HG02981 (cell line): ENCODE results near the gene ZDHHC3.
A peak's percentile ranks its signal among the peaks of the same experiment; 100 is the strongest.

Experiments used
- ATAC-seq: cut with Tn5 transposase; IDR thresholded peaks from one replicate; pipeline ENCODE4 v1.9.1; 2021; ENCODE audit warnings: mild to moderate bottlenecking, moderate library complexity; ENCODE audit not compliant: unreplicated experiment

The ZDHHC3 gene

GRCh38 chr3:44976002-44976815 is at the start of gene ZDHHC3, which contains the start of gene EXOSC7:
Gene ZDHHC3 (minus strand): TSS chr3:44976174. CDS start chr3:44959436, 16,738 bp downstream.
Gene EXOSC7 (plus strand): TSS chr3:44976244. CDS start chr3:44976278, 34 bp downstream.
- ATAC-seq = peak; percentile 65

- no peak for ATAC-seq
Observed at GRCh38 chr3:45024542-45025255, 48.7 kb upstream of the ZDHHC3 start.

- no peak for ATAC-seq
Observed at GRCh38 chr3:45023675-45024074, 47.7 kb upstream of the ZDHHC3 start.

- no peak for ATAC-seq
Observed at GRCh38 chr3:45021524-45022297, 45.7 kb upstream of the ZDHHC3 start.

- ATAC-seq = no peak
Observed at GRCh38 chr3:45020534-45020933, 44.6 kb upstream of the ZDHHC3 start.

GRCh38 chr3:45017821-45018220 is 41.8 kb upstream of the ZDHHC3 start:
- ATAC-seq = no peak

- no peak for ATAC-seq
Observed at GRCh38 chr3:45016916-45017315, 40.9 kb upstream of the ZDHHC3 start.

- ATAC-seq = no peak
Observed at GRCh38 chr3:45012577-45012976, 36.6 kb upstream of the ZDHHC3 start.

GRCh38 chr3:45011756-45012508 is 36.0 kb upstream of the ZDHHC3 start:
- no peak for ATAC-seq

- ATAC-seq = no peak
Observed at GRCh38 chr3:45010811-45011333, 34.9 kb upstream of the ZDHHC3 start.

GRCh38 chr3:45009868-45010267 is 33.9 kb upstream of the ZDHHC3 start:
- ATAC-seq = no peak

- ATAC-seq = no peak
Observed at GRCh38 chr3:45008117-45008516, 32.1 kb upstream of the ZDHHC3 start.

GRCh38 chr3:45007091-45007490 is 31.1 kb upstream of the ZDHHC3 start:
- ATAC-seq = no peak

- ATAC-seq = no peak
Observed at GRCh38 chr3:45003859-45004258, 27.9 kb upstream of the ZDHHC3 start.

- no peak for ATAC-seq
Observed at GRCh38 chr3:45003406-45003805, 27.4 kb upstream of the ZDHHC3 start.

GRCh38 chr3:45002720-45003119 is 26.7 kb upstream of the ZDHHC3 start:
- ATAC-seq = no peak

GRCh38 chr3:45002139-45002660 is 26.2 kb upstream of the ZDHHC3 start:
- no peak for ATAC-seq

GRCh38 chr3:45001738-45002137 is 25.8 kb upstream of the ZDHHC3 start:
- ATAC-seq = no peak

- ATAC-seq = no peak
Observed at GRCh38 chr3:45000823-45001222, 24.8 kb upstream of the ZDHHC3 start.

GRCh38 chr3:44999782-45000181 is 23.8 kb upstream of the ZDHHC3 start:
- no peak for ATAC-seq
